Natural killer cell (primary cell): ENCODE results near the gene SSBP2. TPM values are rescaled to one million over a fixed set of nuclear protein-coding genes. Genes with fewer than 3 reads are reported as not detected.

Experiments
- ATAC-seq, 3 donors: fragments of 150-1000 bp in 2 of 3; fragments of 200-7000 bp in 1 of 3; cut with Tn5 transposase; 1 replicate in 1 of 3; 2 replicates in 2 of 3; pipeline ENCODE4 v1.10.0; 2021; ENCODE audit warnings: mild to moderate bottlenecking in 2 of 3, moderate library complexity in 2 of 3
- DNase-seq, 2 donors: peaks; one replicate each; pipeline versions ENCODE4 v3.0.0 to v3.0.0-alpha.2; 2013 to 2021; ENCODE audit warnings: mixed read lengths in 1 of 2
- H3K27ac ChIP-seq: one replicate; pipeline ENCODE4 v1.5.1; 2013; ENCODE audit warnings: mild to moderate bottlenecking, low read length
- H3K27me3 ChIP-seq: one replicate; pipeline ENCODE4 v1.6.1; 2013; ENCODE audit warnings: low read length; ENCODE audit not compliant: control insufficient read depth, insufficient read depth
- H3K36me3 ChIP-seq: one replicate; pipeline ENCODE4 v1.6.1; 2013; ENCODE audit warnings: low read length; ENCODE audit not compliant: control insufficient read depth, insufficient read depth
- H3K4me1 ChIP-seq: one replicate; pipeline ENCODE4 v1.6.1; 2013; ENCODE audit warnings: low read length; ENCODE audit not compliant: control insufficient read depth, insufficient read depth
- H3K4me3 ChIP-seq: one replicate; pipeline ENCODE4 v1.5.1; 2013; ENCODE audit warnings: low read length
- H3K9me3 ChIP-seq: one replicate; pipeline ENCODE4 v1.6.1; 2013; ENCODE audit warnings: low read length; ENCODE audit not compliant: control insufficient read depth, insufficient read depth
- H3K27ac Mint-ChIP-seq, 2 donors: one replicate each; pipeline ENCODE4 v1.8.0; 2022; ENCODE audit warnings: mild to moderate bottlenecking in 2 of 2, mixed read lengths in 2 of 2, moderate library complexity in 1 of 2
- H3K27me3 Mint-ChIP-seq, 2 donors: one replicate each; pipeline ENCODE4 v1.8.0; 2022; ENCODE audit warnings: low read depth in 2 of 2, mixed read lengths in 2 of 2
- H3K36me3 Mint-ChIP-seq: one replicate; pipeline ENCODE4 v1.8.0; 2022; ENCODE audit warnings: mixed read lengths
- H3K4me1 Mint-ChIP-seq, 2 donors: one replicate each; pipeline ENCODE4 v1.8.0; 2022; ENCODE audit warnings: mixed read lengths in 2 of 2
- H3K4me3 Mint-ChIP-seq: one replicate; pipeline ENCODE4 v1.8.0; 2022; ENCODE audit warnings: mild to moderate bottlenecking, moderate library complexity, mixed read lengths
- H3K9me3 Mint-ChIP-seq, 2 donors: one replicate each; pipeline ENCODE4 v1.8.0; 2022; ENCODE audit warnings: mixed read lengths in 2 of 2
- WGBS: methylation state at CpG from one replicate; pipeline ENCODE4 v1.1.7; 2013; ENCODE audit warnings: missing lambda C conversion rate; ENCODE audit not compliant: insufficient coverage; 5-methylcytosine and 5-hydroxymethylcytosine counted together
- intact Hi-C: fragments of 100-400 bp; cut with micrococcal nuclease; formaldehyde crosslinking; loops from one replicate; pipeline ENCODE4 v1.14.2; 2022
- total RNA-seq, 4 donors: library from RNA; stranded (reverse); fragments of 120-200 nt in 1 of 4; gene quantifications; one replicate each; pipeline versions ENCODE4 v1.2.3 to v1.2.4, GENCODE V29; 2013 to 2022
- TF ChIP-seq, protein P1 (sequence below): fragments of 200-600 bp; IDR thresholded peaks from one replicate; pipeline ENCODE4 v1.8.0; 2022; ENCODE audit warnings: antibody characterized with exemption

The SSBP2 gene
- total RNA-seq, 3 donors from 2014 or later (not counting 1 experiment from before 2014, with no cell fraction given), result 13.1 to 17.3 (median 14.8) TPM

DNA sequence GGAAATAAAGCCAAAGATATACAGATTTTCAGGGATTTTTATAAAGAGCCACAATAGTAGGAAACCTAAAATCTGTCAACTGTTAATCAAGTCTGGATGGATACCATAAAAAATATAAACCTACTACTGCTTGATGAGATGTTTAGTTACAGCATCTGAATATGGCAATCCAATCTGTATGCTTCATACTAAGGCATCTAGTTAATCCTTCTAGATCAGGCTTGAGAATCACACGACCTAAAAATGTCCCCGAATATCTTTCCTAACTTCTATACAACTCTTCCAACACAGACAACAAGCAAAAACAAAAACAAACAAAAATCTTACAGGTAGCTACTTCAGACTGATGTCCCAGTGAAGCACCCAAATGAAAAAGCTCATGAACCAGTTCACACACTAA is 29.8 kb downstream of the SSBP2 start:
- DNase-seq (no peak), ATAC-seq (no peak)
- no peaks in the 10 kb centered on the region for H3K27me3 ChIP-seq
- Mint-ChIP-seq H3K36me3 (no peaks in the 10 kb centered on the region), H3K27me3 (peaks cover 0 to 2% of the 10 kb centered on the region in 2 donors), H3K27ac (no peak overlapping the region), H3K4me3 (no peak overlapping the region), H3K4me1 (peaks cover 17 to 33% of the 10 kb centered on the region in 2 donors), H3K9me3 (no peaks in the 10 kb centered on the region)
- H3K27ac ChIP-seq, result no peak overlapping the region
- no peak overlapping the region for H3K4me3 ChIP-seq
- TF ChIP-seq, protein P1, sequence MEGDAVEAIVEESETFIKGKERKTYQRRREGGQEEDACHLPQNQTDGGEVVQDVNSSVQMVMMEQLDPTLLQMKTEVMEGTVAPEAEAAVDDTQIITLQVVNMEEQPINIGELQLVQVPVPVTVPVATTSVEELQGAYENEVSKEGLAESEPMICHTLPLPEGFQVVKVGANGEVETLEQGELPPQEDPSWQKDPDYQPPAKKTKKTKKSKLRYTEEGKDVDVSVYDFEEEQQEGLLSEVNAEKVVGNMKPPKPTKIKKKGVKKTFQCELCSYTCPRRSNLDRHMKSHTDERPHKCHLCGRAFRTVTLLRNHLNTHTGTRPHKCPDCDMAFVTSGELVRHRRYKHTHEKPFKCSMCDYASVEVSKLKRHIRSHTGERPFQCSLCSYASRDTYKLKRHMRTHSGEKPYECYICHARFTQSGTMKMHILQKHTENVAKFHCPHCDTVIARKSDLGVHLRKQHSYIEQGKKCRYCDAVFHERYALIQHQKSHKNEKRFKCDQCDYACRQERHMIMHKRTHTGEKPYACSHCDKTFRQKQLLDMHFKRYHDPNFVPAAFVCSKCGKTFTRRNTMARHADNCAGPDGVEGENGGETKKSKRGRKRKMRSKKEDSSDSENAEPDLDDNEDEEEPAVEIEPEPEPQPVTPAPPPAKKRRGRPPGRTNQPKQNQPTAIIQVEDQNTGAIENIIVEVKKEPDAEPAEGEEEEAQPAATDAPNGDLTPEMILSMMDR, result no peak
- no peaks in the 10 kb centered on the region for H3K36me3 ChIP-seq
- WGBS, result 78% methylated on average over 2 of the region's 2 CpGs
- H3K4me1 ChIP-seq, result peaks cover 3% of the 10 kb centered on the region
- intact Hi-C loops, result no loop called here
- no peaks in the 10 kb centered on the region for H3K9me3 ChIP-seq

DNA sequence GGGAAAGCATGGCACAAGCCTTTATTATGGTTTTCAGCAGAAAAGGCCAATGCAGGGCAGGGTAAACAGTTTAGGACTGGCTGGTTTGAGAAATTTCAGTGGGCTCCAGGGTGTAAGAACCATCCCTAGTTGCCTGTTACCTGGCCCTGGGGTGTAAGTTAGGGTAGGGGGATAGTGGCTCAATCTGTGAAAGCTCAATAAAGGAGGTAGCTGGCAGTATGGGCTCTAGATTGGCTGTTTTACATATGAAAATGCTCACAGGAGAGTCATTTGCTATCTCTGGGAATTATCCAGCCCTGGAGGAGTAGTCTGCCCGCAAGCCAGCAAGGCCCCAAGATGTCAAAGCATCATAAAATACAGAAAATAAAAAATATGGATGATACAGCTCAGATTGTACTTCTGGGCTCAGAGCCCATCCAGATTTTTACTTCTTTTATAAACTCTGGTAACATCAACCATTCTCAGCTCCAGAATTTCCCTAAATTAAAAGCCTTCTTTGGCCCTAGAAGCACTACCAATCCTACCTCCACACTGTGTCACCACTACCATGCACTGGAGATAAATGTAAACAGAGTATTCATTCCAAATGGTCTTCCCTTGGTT is 31.1 kb downstream of the SSBP2 start:
- no peak for ATAC-seq
- H3K9me3 Mint-ChIP-seq, result no peaks in the 10 kb centered on the region
- H3K4me1 Mint-ChIP-seq, result peaks cover 17 to 38% of the 10 kb centered on the region in 2 donors
- H3K36me3 Mint-ChIP-seq, result no peaks in the 10 kb centered on the region
- Histone ChIP-seq H3K27ac (no peak overlapping the region), H3K4me3 (no peak overlapping the region), H3K4me1 (peaks cover 3% of the 10 kb centered on the region), H3K27me3 (no peaks in the 10 kb centered on the region), H3K36me3 (no peaks in the 10 kb centered on the region), H3K9me3 (no peaks in the 10 kb centered on the region)
- DNase-seq, result no peak
- no peak overlapping the region for H3K27ac Mint-ChIP-seq
- TF ChIP-seq, protein P1, result no peak
- H3K27me3 Mint-ChIP-seq, result peaks cover 0 to under 1% of the 10 kb centered on the region in 2 donors
- H3K4me3 Mint-ChIP-seq, result no peak overlapping the region
- 100% methylated on average over 1 of the region's 1 CpG for whole genome bisulfite sequencing
- intact Hi-C loops, result no loop called here

DNA sequence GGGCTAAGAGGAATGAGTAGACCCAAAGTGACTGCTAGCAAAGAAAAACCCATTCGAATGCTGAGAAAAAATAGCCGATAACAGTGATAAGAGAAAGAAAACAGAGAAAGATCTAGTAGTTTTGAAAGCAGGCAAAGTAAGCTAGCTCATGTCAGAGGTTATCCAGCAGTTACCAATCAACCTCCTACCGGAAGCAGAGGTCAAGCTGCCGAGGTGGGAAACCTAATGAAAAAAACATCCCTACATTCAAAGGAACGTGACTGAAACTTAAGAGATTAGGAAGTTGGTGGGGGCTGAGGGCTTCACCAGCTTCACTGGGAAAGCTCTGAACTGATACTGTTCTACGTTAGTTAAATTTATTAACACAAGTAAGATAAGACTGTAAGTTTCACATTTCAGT is 32.6 kb downstream of the SSBP2 start:
- WGBS, result 45% methylated on average over 3 of the region's 6 CpGs

More for the DNA sequence above, 32.6 kb downstream of the SSBP2 start:
- TF ChIP-seq, protein P1, result no peak
- H3K4me3 ChIP-seq, result no peak overlapping the region
- peaks cover 3% of the 10 kb centered on the region for H3K4me1 ChIP-seq
- ATAC-seq (peak in 1 of 3 donors; percentile 44), DNase-seq (peak in 1 of 2 donors; percentile 8)
- H3K4me1 Mint-ChIP-seq, result peaks cover 17 to 32% of the 10 kb centered on the region in 2 donors
- H3K36me3 Mint-ChIP-seq, result no peaks in the 10 kb centered on the region
- peak overlapping the region; percentile 5 for H3K4me3 Mint-ChIP-seq
- H3K27me3 Mint-ChIP-seq, result no peaks in the 10 kb centered on the region
- no peaks in the 10 kb centered on the region for H3K36me3 ChIP-seq
- no peaks in the 10 kb centered on the region for H3K9me3 ChIP-seq
- H3K27ac Mint-ChIP-seq, result peak overlapping the region; percentile 2 to 27
- no peak overlapping the region for H3K27ac ChIP-seq
- H3K9me3 Mint-ChIP-seq, result no peaks in the 10 kb centered on the region
- H3K27me3 ChIP-seq, result no peaks in the 10 kb centered on the region
- intact Hi-C loops, result no loop called here
